Keratinocyte (primary cell): ENCODE results near the gene RXRA. TPM values are rescaled to one million over a fixed set of nuclear protein-coding genes. Genes with fewer than 3 reads are reported as not detected.

Source experiments
- DNase-seq: peaks from one replicate; pipeline ENCODE4 v3.0.0-alpha.2; 2011; ENCODE audit warnings: low read depth, missing footprints, low spot score
- FAIRE-seq: peaks from 2 replicates; lab custom pipeline; 2011; peaks lifted over from hg19 to GRCh38; lab: Jason Lieb, UNC
- H2AFZ ChIP-seq: 2 replicates; pipeline ENCODE4 v1.6.0; 2012; ENCODE audit warnings: low read length, control low read depth, inconsistent platforms; ENCODE audit not compliant: control insufficient read depth
- H3K27ac ChIP-seq: 2 replicates; pipeline ENCODE4 v1.5.1; 2011; ENCODE audit warnings: low read length; ENCODE audit not compliant: control insufficient read depth, insufficient read depth
- H3K27me3 ChIP-seq: 3 replicates; pipeline ENCODE4 v1.6.0; 2011; ENCODE audit warnings: low read length; ENCODE audit not compliant: control insufficient read depth, insufficient read depth; ENCODE audit errors: extremely low read depth
- H3K36me3 ChIP-seq, 2 experiments: 2 replicates in 1 of 2; 3 replicates in 1 of 2; pipeline ENCODE4 v1.5.1; 2011; ENCODE audit warnings: low read length in 2 of 2, mild to moderate bottlenecking in 1 of 2; ENCODE audit not compliant: control insufficient read depth in 2 of 2, insufficient read depth in 2 of 2; ENCODE audit errors: extremely low read depth in 1 of 2
- H3K4me1 ChIP-seq: 3 replicates; pipeline ENCODE4 v1.5.1; 2011; ENCODE audit warnings: low read length; ENCODE audit not compliant: control insufficient read depth, insufficient read depth; ENCODE audit errors: extremely low read depth
- H3K4me2 ChIP-seq: 3 replicates; pipeline ENCODE4 v1.6.0; 2011; ENCODE audit warnings: low read depth, low read length; ENCODE audit not compliant: control insufficient read depth, insufficient read depth; ENCODE audit errors: extremely low read depth
- H3K4me3 ChIP-seq, 3 experiments: fragments of 200-600 bp in 1 of 3; sonication (generic) in 1 of 3; 2 replicates in 2 of 3; 3 replicates in 1 of 3; pipeline ENCODE4 v1.5.1; 2011 to 2016; ENCODE audit warnings: low read length in 3 of 3, mild to moderate bottlenecking in 3 of 3, control low read depth in 2 of 3, inconsistent platforms in 1 of 3, low read depth in 1 of 3, mixed read lengths in 1 of 3, mixed run types in 1 of 3, moderate library complexity in 1 of 3; ENCODE audit not compliant: control insufficient read depth in 2 of 3, insufficient read depth in 2 of 3; ENCODE audit errors: extremely low read depth in 1 of 3
- H3K79me2 ChIP-seq: 2 replicates; pipeline ENCODE4 v1.6.0; 2012; ENCODE audit warnings: low read length; ENCODE audit not compliant: control insufficient read depth, insufficient read depth
- H3K9ac ChIP-seq: 3 replicates; pipeline ENCODE4 v1.6.0; 2011; ENCODE audit warnings: low read length; ENCODE audit not compliant: control insufficient read depth, insufficient read depth; ENCODE audit errors: extremely low read depth
- H3K9me1 ChIP-seq: 3 replicates; pipeline ENCODE4 v1.6.0; 2011; ENCODE audit warnings: low read length; ENCODE audit not compliant: control insufficient read depth, insufficient read depth; ENCODE audit errors: extremely low read depth
- H3K9me3 ChIP-seq: 2 replicates; pipeline ENCODE4 v1.5.1; 2012; ENCODE audit warnings: low read depth, low read length; ENCODE audit not compliant: control insufficient read depth
- H4K20me1 ChIP-seq: 3 replicates; pipeline ENCODE4 v1.6.0; 2011; ENCODE audit warnings: low read length; ENCODE audit not compliant: control insufficient read depth, insufficient read depth; ENCODE audit errors: extremely low read depth
- CTCF ChIP-seq, 3 experiments: IDR thresholded peaks in 1 of 3; conservative IDR thresholded peaks in 1 of 3; optimal IDR thresholded peaks in 1 of 3; 2 replicates in 2 of 3; 3 replicates in 1 of 3; pipeline versions ENCODE3 to v1.5.1; 2011; ENCODE audit warnings: low read length in 3 of 3, mild to moderate bottlenecking in 3 of 3, moderate library complexity in 2 of 3, control low read depth in 1 of 3, inconsistent platforms in 1 of 3; ENCODE audit not compliant: insufficient read depth in 2 of 3; ENCODE audit errors: extremely low read depth in 1 of 3
- EZH2 ChIP-seq: IDR thresholded peaks from one replicate; pipeline ENCODE4 v1.6.1; 2012; ENCODE audit warnings: inconsistent platforms, mild to moderate bottlenecking, low read length, moderate library complexity
- dilution Hi-C: fragments of 300-500 bp; cut with MboI; formaldehyde crosslinking; loops from one replicate; pipeline ENCODE4 v1.7.0; 2020; ENCODE audit warnings: low sequenced_read_pairs; ENCODE audit not compliant: extremely low pct_ligation_motif_present
- polyA plus RNA-seq, 5 experiments: library from polyadenylated mRNA; depleted of rRNA in 3 of 5; stranded (reverse) in 3 of 5; stranded (forward) in 1 of 5; unstranded in 1 of 5; fragments of >200 nt; gene quantifications; 1 replicate in 1 of 5; 2 replicates in 3 of 5; 3 replicates in 1 of 5; pipeline versions ENCODE4 v1.2.1 to v1.2.3, GENCODE V29; 2011 to 2012; ENCODE audit warnings: missing spikeins in 2 of 5, low read depth in 1 of 5, low replicate concordance in 1 of 5

RXRA gene
- polyA plus RNA-seq, 1 donor (not counting 4 experiments of a cell fraction or from before 2014, with no cell fraction given) = 9.7 TPM

DNA sequence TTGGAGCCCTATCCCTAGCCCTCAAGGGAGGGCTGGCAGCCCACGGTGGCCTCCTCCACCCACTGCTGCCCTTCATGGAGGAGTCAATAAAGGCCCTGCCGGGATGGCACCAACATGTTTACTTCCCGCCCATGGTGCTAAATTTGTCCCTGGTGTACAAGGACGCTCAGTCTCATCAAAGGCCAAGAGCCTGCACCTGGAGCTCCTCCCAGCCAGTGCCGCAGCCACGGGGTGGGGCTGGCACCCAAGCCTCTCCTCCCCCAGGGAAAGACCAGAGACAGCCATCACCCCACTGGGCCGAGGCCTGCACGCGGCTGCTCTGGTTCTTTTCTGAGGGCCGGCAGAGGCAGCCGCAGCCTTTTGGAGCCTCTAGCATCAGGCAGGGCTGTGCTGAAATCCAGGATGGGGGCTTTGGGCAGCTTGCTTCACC is 34.8 kb upstream of the RXRA start:
- H3K9ac ChIP-seq = no peak overlapping the region
- no peaks in the 10 kb centered on the region for H3K9me3 ChIP-seq
- DNase-seq (no peak), FAIRE-seq (no peak)
- no peaks in the 10 kb centered on the region for H3K36me3 ChIP-seq
- no peak overlapping the region for H3K27ac ChIP-seq
- dilution Hi-C loops = no loop called here
- no peak overlapping the region for H3K4me2 ChIP-seq
- H4K20me1 ChIP-seq = no peaks in the 10 kb centered on the region
- no peak overlapping the region for H2AFZ ChIP-seq
- no peak overlapping the region for H3K4me3 ChIP-seq
- H3K27me3 ChIP-seq = peaks cover 50% of the 10 kb centered on the region
- TF ChIP-seq EZH2 (no peak), CTCF (optimal IDR thresholded peaks at IDR 0.05 in 1 of 3, IDR thresholded peaks at IDR 0.05 in 1 of 3, conservative IDR thresholded peaks at IDR 0.05 in 1 of 3; ENCODE audit: extremely low read depth in 1 of 3, insufficient read depth in 2 of 3, low read length in 3 of 3) (no peak)
- no peaks in the 10 kb centered on the region for H3K9me1 ChIP-seq
- H3K4me1 ChIP-seq = no peaks in the 10 kb centered on the region
- H3K79me2 ChIP-seq = no peaks in the 10 kb centered on the region

- dilution Hi-C loops = no loop called here
- FAIRE-seq = no peak
- TF ChIP-seq EZH2 = no peak
- no peak for TF ChIP-seq CTCF (optimal IDR thresholded peaks at IDR 0.05 in 1 of 3, IDR thresholded peaks at IDR 0.05 in 1 of 3, conservative IDR thresholded peaks at IDR 0.05 in 1 of 3; ENCODE audit: extremely low read depth in 1 of 3, insufficient read depth in 2 of 3, low read length in 3 of 3)
- Histone ChIP-seq H3K79me2 (no peaks in the 10 kb centered on the region), H3K9me3 (no peaks in the 10 kb centered on the region), H3K4me1 (no peaks in the 10 kb centered on the region), H3K9me1 (no peaks in the 10 kb centered on the region), H3K27me3 (peaks cover 51% of the 10 kb centered on the region), H2AFZ (no peak overlapping the region), H3K4me2 (no peak overlapping the region), H3K9ac (no peak overlapping the region), H3K36me3 (no peaks in the 10 kb centered on the region), H3K27ac (no peak overlapping the region), H4K20me1 (no peaks in the 10 kb centered on the region), H3K4me3 (no peak overlapping the region)
- no peak for DNase-seq
Observed at GRCh38 chr9:134291961-134292871, 34.0 kb upstream of the RXRA start.
